Mesenchymal stem cell (in vitro differentiated cells and primary cell): ENCODE data around the gene NRXN3.

Experiments
- DNase-seq: peaks from one replicate; pipeline ENCODE4 v3.0.0-alpha.2; 2013
- H2AFZ ChIP-seq: one replicate; pipeline ENCODE4 v1.6.1; 2013; ENCODE audit warnings: low read depth, mild to moderate bottlenecking, control low read depth, inconsistent platforms, low read length, moderate library complexity
- H2AK5ac ChIP-seq: 2 replicates; pipeline ENCODE4 v1.6.1; 2013; ENCODE audit warnings: low read length, moderate library complexity, mild to moderate bottlenecking, inconsistent platforms; ENCODE audit not compliant: severe bottlenecking
- H2BK120ac ChIP-seq: one replicate; pipeline ENCODE4 v1.6.1; 2013; ENCODE audit warnings: low read depth, mild to moderate bottlenecking, inconsistent platforms, low read length, moderate library complexity
- H2BK12ac ChIP-seq, 2 experiments: one replicate each; pipeline ENCODE4 v1.6.1; 2013; ENCODE audit warnings: inconsistent platforms in 2 of 2, low read length in 2 of 2, mild to moderate bottlenecking in 2 of 2, moderate library complexity in 2 of 2, control low read depth in 1 of 2
- H2BK15ac ChIP-seq: one replicate; pipeline ENCODE4 v1.6.1; 2013; ENCODE audit warnings: mild to moderate bottlenecking, low read depth, inconsistent platforms; ENCODE audit not compliant: poor library complexity, severe bottlenecking
- H2BK5ac ChIP-seq: 2 replicates; pipeline ENCODE4 v1.6.1; 2013; ENCODE audit warnings: low read depth, mild to moderate bottlenecking, low read length, control low read depth, inconsistent platforms; ENCODE audit not compliant: poor library complexity, severe bottlenecking
- H3K14ac ChIP-seq, 2 experiments: one replicate each; pipeline ENCODE4 v1.6.1; 2013; ENCODE audit warnings: inconsistent platforms in 2 of 2, low read length in 2 of 2, control low read depth in 1 of 2, mild to moderate bottlenecking in 1 of 2, moderate library complexity in 1 of 2
- H3K18ac ChIP-seq, 2 experiments: one replicate each; pipeline ENCODE4 v1.6.1; 2013; ENCODE audit warnings: inconsistent platforms in 2 of 2, low read length in 2 of 2, control low read depth in 1 of 2, low read depth in 1 of 2, mild to moderate bottlenecking in 1 of 2
- H3K23ac ChIP-seq, 2 experiments: one replicate each; pipeline ENCODE4 v1.6.1; 2013; ENCODE audit warnings: inconsistent platforms in 2 of 2, low read length in 2 of 2, mild to moderate bottlenecking in 2 of 2, moderate library complexity in 2 of 2, control low read depth in 1 of 2
- H3K27ac ChIP-seq: 2 replicates; pipeline ENCODE4 v1.5.1; 2013; ENCODE audit warnings: mild to moderate bottlenecking, moderate library complexity, low read length, control low read depth, inconsistent platforms; ENCODE audit not compliant: poor library complexity, severe bottlenecking
- H3K27me3 ChIP-seq, 2 experiments: 2 replicates each; pipeline versions ENCODE4 v1.6.1 to v1.7.0; 2013; ENCODE audit warnings: low read length in 2 of 2, mild to moderate bottlenecking in 2 of 2, moderate library complexity in 2 of 2, control low read depth in 1 of 2, inconsistent platforms in 1 of 2; ENCODE audit not compliant: control insufficient read depth in 1 of 2, insufficient read depth in 1 of 2
- H3K36me3 ChIP-seq, 2 experiments: 2 replicates each; pipeline versions ENCODE4 v1.6.1 to v1.7.0; 2013; ENCODE audit warnings: low read length in 2 of 2, control low read depth in 1 of 2, inconsistent platforms in 1 of 2, low read depth in 1 of 2, mild to moderate bottlenecking in 1 of 2; ENCODE audit not compliant: insufficient read depth in 2 of 2, control insufficient read depth in 1 of 2
- H3K4ac ChIP-seq, 2 experiments: one replicate each; pipeline ENCODE4 v1.6.1; 2013; ENCODE audit warnings: inconsistent platforms in 2 of 2, low read length in 2 of 2, mild to moderate bottlenecking in 2 of 2, moderate library complexity in 2 of 2, control low read depth in 1 of 2, low read depth in 1 of 2
- H3K4me1 ChIP-seq: 2 replicates; pipeline ENCODE4 v1.6.1; 2013; ENCODE audit warnings: low read depth, low read length, control low read depth; ENCODE audit not compliant: control insufficient read depth, insufficient read depth
- H3K4me2 ChIP-seq: 2 replicates; pipeline ENCODE4 v1.6.1; 2013; ENCODE audit warnings: low read length, mild to moderate bottlenecking, inconsistent platforms; ENCODE audit not compliant: poor library complexity, severe bottlenecking
- H3K4me3 ChIP-seq, 2 experiments: 2 replicates each; pipeline versions ENCODE4 v1.5.1 to v1.7.0; 2013; ENCODE audit warnings: low read length in 2 of 2, mild to moderate bottlenecking in 2 of 2, control low read depth in 1 of 2, low read depth in 1 of 2; ENCODE audit not compliant: insufficient read depth in 1 of 2
- H3K79me1 ChIP-seq: replicated peaks from 2 replicates; pipeline ENCODE4 v1.6.1; 2013; ENCODE audit warnings: mild to moderate bottlenecking, control low read depth, low read length, inconsistent platforms; ENCODE audit not compliant: poor library complexity, severe bottlenecking
- H3K9ac ChIP-seq: 2 replicates; pipeline ENCODE4 v1.7.0; 2013; ENCODE audit warnings: mild to moderate bottlenecking, low read length, moderate library complexity
- H3K9me3 ChIP-seq: 2 replicates; pipeline ENCODE4 v1.7.0; 2013; ENCODE audit warnings: mild to moderate bottlenecking, low read length; ENCODE audit not compliant: control insufficient read depth
- H4K8ac ChIP-seq: one replicate; pipeline ENCODE4 v1.6.1; 2013; ENCODE audit warnings: inconsistent platforms, mild to moderate bottlenecking, low read length, moderate library complexity
- H4K91ac ChIP-seq: one replicate; pipeline ENCODE4 v1.6.1; 2013; ENCODE audit warnings: mild to moderate bottlenecking, low read length, inconsistent platforms
- WGBS: methylation state at CpG from one replicate; pipeline ENCODE4 v1.1.7; 2013; ENCODE audit warnings: mixed read lengths; 5-methylcytosine and 5-hydroxymethylcytosine counted together

Gene NRXN3

DNA sequence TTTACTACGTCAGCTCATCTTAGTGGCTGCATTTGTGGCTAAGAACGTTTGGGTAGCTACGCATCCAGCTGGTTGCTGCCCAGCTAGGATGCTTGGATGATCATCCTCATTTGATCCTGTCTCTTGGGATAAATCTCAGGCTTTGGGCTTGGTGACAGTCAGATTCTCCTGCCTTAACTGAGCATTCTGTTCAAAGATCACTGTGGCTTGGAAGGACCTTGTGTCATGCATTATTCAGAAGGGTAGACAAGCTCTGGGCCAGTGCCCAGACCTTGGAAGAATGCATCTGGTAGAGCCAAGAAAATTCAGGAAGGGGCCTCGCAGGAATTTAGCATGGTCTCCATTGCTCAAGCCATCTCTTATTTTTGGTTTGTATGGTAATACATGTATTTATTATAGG, 188.4 kb downstream of the NRXN3 start:
- Histone ChIP-seq H3K23ac (no peak overlapping the region), H2BK120ac (no peak overlapping the region), H2BK5ac (no peak overlapping the region), H3K79me1 (no peaks in the 10 kb centered on the region), H2BK12ac (no peak overlapping the region), H2AK5ac (no peak overlapping the region), H2BK15ac (no peak overlapping the region), H3K4me2 (no peak overlapping the region), H3K9ac (no peak overlapping the region), H3K14ac (no peak overlapping the region), H3K36me3 (no peaks in the 10 kb centered on the region), H4K8ac (no peak overlapping the region), H3K4me3 (no peak overlapping the region), H2AFZ (no peak overlapping the region), H3K4me1 (no peaks in the 10 kb centered on the region), H3K27ac (no peak overlapping the region), H4K91ac (no peak overlapping the region), H3K18ac (no peak overlapping the region), H3K9me3 (no peaks in the 10 kb centered on the region), H3K4ac (no peak overlapping the region), H3K27me3 (no peaks in the 10 kb centered on the region)
- DNase-seq = no peak
- 73% methylated on average over 3 of the region's 4 CpGs for WGBS

DNA sequence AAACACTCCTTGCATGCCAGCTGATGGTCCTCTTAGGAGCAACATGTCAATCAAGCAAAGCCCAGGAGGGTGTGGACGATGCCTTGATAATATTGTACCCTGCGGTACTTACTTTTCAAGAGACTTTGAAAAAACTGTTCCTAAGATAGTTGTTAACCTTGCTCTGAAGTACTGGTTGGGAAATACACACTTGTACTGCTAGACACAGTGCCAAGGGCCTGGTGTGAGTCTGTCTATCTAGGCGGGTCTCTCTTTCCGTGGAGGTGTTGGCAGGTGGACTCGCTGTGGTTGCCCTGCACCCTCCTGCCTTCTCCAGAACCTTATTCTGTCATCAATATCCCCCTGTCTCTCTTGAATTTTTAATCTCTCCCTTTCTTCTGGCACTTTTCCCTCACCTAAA, 189.4 kb downstream of the NRXN3 start:
- no peaks in the 10 kb centered on the region for H3K9me3 ChIP-seq
- H3K4me2 ChIP-seq = no peak overlapping the region
- H2BK12ac ChIP-seq = no peak overlapping the region
- no peak overlapping the region for H2AFZ ChIP-seq
- no peak overlapping the region for H4K8ac ChIP-seq
- no peaks in the 10 kb centered on the region for H3K27me3 ChIP-seq
- no peak overlapping the region for H4K91ac ChIP-seq
- no peaks in the 10 kb centered on the region for H3K79me1 ChIP-seq
- DNase-seq = no peak
- no peaks in the 10 kb centered on the region for H3K36me3 ChIP-seq
- H3K27ac ChIP-seq = no peak overlapping the region
- no peak overlapping the region for H3K18ac ChIP-seq
- no peaks in the 10 kb centered on the region for H3K4me1 ChIP-seq
- no peak overlapping the region for H3K4me3 ChIP-seq
- no peak overlapping the region for H2BK5ac ChIP-seq
- no peak overlapping the region for H3K4ac ChIP-seq
- H3K23ac ChIP-seq = no peak overlapping the region
- no peak overlapping the region for H3K14ac ChIP-seq
- 79% methylated on average over 5 of the region's 5 CpGs for WGBS
- no peak overlapping the region for H2BK120ac ChIP-seq
- no peak overlapping the region for H3K9ac ChIP-seq
- H2BK15ac ChIP-seq = no peak overlapping the region
- no peak overlapping the region for H2AK5ac ChIP-seq

DNA sequence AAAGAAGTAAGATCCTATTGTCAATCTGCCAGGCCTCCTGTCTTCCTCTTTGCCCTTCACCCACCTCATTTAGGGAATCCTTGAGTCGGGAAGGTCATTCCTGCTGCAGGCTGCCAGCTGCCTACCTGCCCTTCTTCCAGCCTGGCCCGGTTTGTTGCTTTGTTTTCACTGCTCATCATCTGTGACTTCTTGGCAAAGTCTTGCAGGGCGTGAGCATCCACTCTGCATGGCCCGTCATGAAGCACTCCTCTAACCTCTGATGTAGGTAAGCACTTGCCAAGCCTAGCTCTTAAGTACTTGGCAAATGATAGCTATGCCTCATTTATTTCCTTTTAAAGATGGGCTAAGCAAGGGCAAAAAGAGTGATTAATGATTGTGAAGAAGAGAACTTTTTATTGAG, 192.8 kb downstream of the NRXN3 start:
- H3K27ac ChIP-seq = no peak overlapping the region

DNA sequence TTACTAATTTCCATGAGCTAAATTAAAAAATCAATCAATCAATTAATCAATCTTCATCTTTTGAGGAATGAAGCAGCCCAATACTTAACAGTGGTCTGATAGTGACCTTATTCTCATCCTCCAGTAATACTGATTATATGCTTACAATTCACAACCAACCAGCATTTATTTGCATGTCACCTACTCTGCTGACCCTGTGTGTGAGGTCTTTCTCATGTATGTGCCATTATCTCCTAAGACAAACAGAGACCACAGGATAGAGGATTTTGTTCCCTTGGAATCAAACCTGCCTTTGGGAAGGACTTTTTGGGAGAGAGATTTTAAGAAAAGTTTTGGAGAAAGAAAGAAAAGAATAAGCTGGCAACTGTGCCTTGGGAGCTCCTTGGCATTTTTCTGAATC, 197.2 kb downstream of the NRXN3 start:
- H3K27ac ChIP-seq = no peak overlapping the region
- no peak overlapping the region for H3K4me3 ChIP-seq
- DNase-seq = no peak
- H2BK12ac ChIP-seq = no peak overlapping the region
- no peak overlapping the region for H3K4me2 ChIP-seq
- no peak overlapping the region for H4K8ac ChIP-seq
- H2BK5ac ChIP-seq = no peak overlapping the region
- no peaks in the 10 kb centered on the region for H3K27me3 ChIP-seq
- H2AFZ ChIP-seq = no peak overlapping the region
- no peak overlapping the region for H2AK5ac ChIP-seq
- H3K79me1 ChIP-seq = no peaks in the 10 kb centered on the region
- no peaks in the 10 kb centered on the region for H3K36me3 ChIP-seq
- H3K4ac ChIP-seq = no peak overlapping the region
- no peaks in the 10 kb centered on the region for H3K4me1 ChIP-seq
- H4K91ac ChIP-seq = no peak overlapping the region
- no peaks in the 10 kb centered on the region for H3K9me3 ChIP-seq
- H3K23ac ChIP-seq = no peak overlapping the region
- no peak overlapping the region for H2BK120ac ChIP-seq
- no peak overlapping the region for H3K9ac ChIP-seq
- H3K18ac ChIP-seq = no peak overlapping the region
- no peak overlapping the region for H2BK15ac ChIP-seq
- H3K14ac ChIP-seq = no peak overlapping the region

More for the DNA sequence above, 192.8 kb downstream of the NRXN3 start:
- no peaks in the 10 kb centered on the region for H3K9me3 ChIP-seq
- H3K4me2 ChIP-seq = no peak overlapping the region
- H3K4ac ChIP-seq = no peak overlapping the region
- no peak overlapping the region for H2AK5ac ChIP-seq
- H2BK5ac ChIP-seq = no peak overlapping the region
- no peak overlapping the region for H2AFZ ChIP-seq
- H4K8ac ChIP-seq = no peak overlapping the region
- H3K27me3 ChIP-seq = no peaks in the 10 kb centered on the region
- WGBS = 60% methylated on average over 4 of the region's 4 CpGs
- H3K18ac ChIP-seq = no peak overlapping the region
- H3K23ac ChIP-seq = no peak overlapping the region
- H3K4me1 ChIP-seq = no peaks in the 10 kb centered on the region
- no peaks in the 10 kb centered on the region for H3K79me1 ChIP-seq
- H4K91ac ChIP-seq = no peak overlapping the region
- H3K14ac ChIP-seq = no peak overlapping the region
- no peak for DNase-seq
- no peak overlapping the region for H2BK120ac ChIP-seq
- no peak overlapping the region for H2BK15ac ChIP-seq
- H3K36me3 ChIP-seq = no peaks in the 10 kb centered on the region
- no peak overlapping the region for H3K9ac ChIP-seq
- no peak overlapping the region for H3K4me3 ChIP-seq
- H2BK12ac ChIP-seq = no peak overlapping the region
